ENCODE results near the gene PGBD2.
"Not testable (repeated sequence)": the region's sequence is repeated elsewhere in the genome, so short reads cannot be mapped to it uniquely, and the experiment has no call there.

GRCh38 chr1:248945856-248946416, 39.9 kb downstream of the PGBD2 start:
- TF ChIP-seq, protein P1, sequence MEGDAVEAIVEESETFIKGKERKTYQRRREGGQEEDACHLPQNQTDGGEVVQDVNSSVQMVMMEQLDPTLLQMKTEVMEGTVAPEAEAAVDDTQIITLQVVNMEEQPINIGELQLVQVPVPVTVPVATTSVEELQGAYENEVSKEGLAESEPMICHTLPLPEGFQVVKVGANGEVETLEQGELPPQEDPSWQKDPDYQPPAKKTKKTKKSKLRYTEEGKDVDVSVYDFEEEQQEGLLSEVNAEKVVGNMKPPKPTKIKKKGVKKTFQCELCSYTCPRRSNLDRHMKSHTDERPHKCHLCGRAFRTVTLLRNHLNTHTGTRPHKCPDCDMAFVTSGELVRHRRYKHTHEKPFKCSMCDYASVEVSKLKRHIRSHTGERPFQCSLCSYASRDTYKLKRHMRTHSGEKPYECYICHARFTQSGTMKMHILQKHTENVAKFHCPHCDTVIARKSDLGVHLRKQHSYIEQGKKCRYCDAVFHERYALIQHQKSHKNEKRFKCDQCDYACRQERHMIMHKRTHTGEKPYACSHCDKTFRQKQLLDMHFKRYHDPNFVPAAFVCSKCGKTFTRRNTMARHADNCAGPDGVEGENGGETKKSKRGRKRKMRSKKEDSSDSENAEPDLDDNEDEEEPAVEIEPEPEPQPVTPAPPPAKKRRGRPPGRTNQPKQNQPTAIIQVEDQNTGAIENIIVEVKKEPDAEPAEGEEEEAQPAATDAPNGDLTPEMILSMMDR (IDR thresholded peaks at IDR 0.05), result not testable (repeated sequence)
- not testable (repeated sequence) for TF ChIP-seq EZH2phosphoT487 (IDR thresholded peaks at IDR 0.05)

All from neural progenitor cell (in vitro differentiated cells).